Duodenal mucosa (tissue), 2 donors: Measurements from ENCODE around the gene LPP.

ENCODE experiments used
- H3K27ac ChIP-seq: one replicate; pipeline ENCODE4 v1.7.0; 2013; ENCODE audit warnings: low read depth, low read length
- H3K27me3 ChIP-seq, 2 donors: one replicate each; pipeline ENCODE4 v1.7.0; 2013; ENCODE audit warnings: low read length in 2 of 2, control low read depth in 1 of 2; ENCODE audit not compliant: insufficient read depth in 2 of 2, control insufficient read depth in 1 of 2
- H3K36me3 ChIP-seq, 2 donors: one replicate each; pipeline ENCODE4 v1.7.0; 2013; ENCODE audit warnings: low read length in 2 of 2, control low read depth in 1 of 2; ENCODE audit not compliant: insufficient read depth in 2 of 2, control insufficient read depth in 1 of 2
- H3K4me1 ChIP-seq, 2 donors: one replicate each; pipeline ENCODE4 v1.7.0; 2013; ENCODE audit warnings: low read length in 2 of 2, control low read depth in 1 of 2; ENCODE audit not compliant: insufficient read depth in 2 of 2, control insufficient read depth in 1 of 2
- H3K4me3 ChIP-seq, 2 donors: one replicate each; pipeline ENCODE4 v1.7.0; 2013; ENCODE audit warnings: low read length in 2 of 2, low read depth in 1 of 2
- H3K9ac ChIP-seq, 2 donors: one replicate each; pipeline ENCODE4 v1.7.0; 2013; ENCODE audit warnings: low read length in 2 of 2, low read depth in 1 of 2
- H3K9me3 ChIP-seq, 2 donors: one replicate each; pipeline ENCODE4 v1.7.0; 2013; ENCODE audit warnings: low read length in 2 of 2, control low read depth in 1 of 2; ENCODE audit not compliant: control insufficient read depth in 1 of 2

Gene LPP

DNA sequence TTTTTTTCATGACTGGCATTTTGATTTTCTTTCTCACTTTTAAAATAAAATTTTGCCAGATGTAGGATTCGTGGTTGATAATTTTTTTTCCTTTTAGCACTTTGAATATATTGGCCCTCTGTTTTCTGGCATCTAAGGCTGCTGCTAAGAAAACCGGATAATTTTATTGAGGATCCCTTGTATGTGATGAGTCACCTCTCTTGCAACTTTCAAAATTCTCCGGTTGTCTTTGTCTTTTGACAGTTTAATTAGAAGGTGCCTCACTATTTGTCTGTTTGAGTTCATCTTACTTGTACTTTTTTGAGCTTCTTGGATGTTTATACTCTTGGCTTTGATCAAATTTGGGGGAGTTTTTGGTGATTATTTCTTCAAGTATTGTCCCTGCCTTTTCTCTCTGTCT is 349.7 kb downstream of the LPP start:
- no peak overlapping the region for H3K9ac ChIP-seq
- no peaks in the 10 kb centered on the region for H3K4me1 ChIP-seq
- peaks cover 0 to 8% of the 10 kb centered on the region in 2 donors for H3K9me3 ChIP-seq
- no peak overlapping the region for H3K27ac ChIP-seq
- no peaks in the 10 kb centered on the region for H3K36me3 ChIP-seq
- H3K27me3 ChIP-seq, result no peaks in the 10 kb centered on the region
- no peak overlapping the region for H3K4me3 ChIP-seq

- Histone ChIP-seq H3K36me3 (no peaks in the 10 kb centered on the region), H3K9ac (no peak overlapping the region), H3K9me3 (peaks cover 0 to 8% of the 10 kb centered on the region in 2 donors), H3K27ac (no peak overlapping the region), H3K4me3 (no peak overlapping the region), H3K27me3 (no peaks in the 10 kb centered on the region), H3K4me1 (no peaks in the 10 kb centered on the region)
These were observed 351.2 kb downstream of the LPP start for GRCh38 chr3:188505151-188505550.

GRCh38 chr3:188505911-188506310 is 352.0 kb downstream of the LPP start:
- Histone ChIP-seq H3K9ac (no peak overlapping the region), H3K4me3 (no peak overlapping the region), H3K9me3 (peaks cover 0 to 8% of the 10 kb centered on the region in 2 donors), H3K27ac (no peak overlapping the region), H3K4me1 (no peaks in the 10 kb centered on the region), H3K36me3 (no peaks in the 10 kb centered on the region), H3K27me3 (no peaks in the 10 kb centered on the region)

- no peaks in the 10 kb centered on the region for H3K27me3 ChIP-seq
- H3K4me3 ChIP-seq, result no peak overlapping the region
- H3K4me1 ChIP-seq, result no peaks in the 10 kb centered on the region
- no peak overlapping the region for H3K27ac ChIP-seq
- H3K36me3 ChIP-seq, result no peaks in the 10 kb centered on the region
- no peak overlapping the region for H3K9ac ChIP-seq
- peaks cover 0 to 8% of the 10 kb centered on the region in 2 donors for H3K9me3 ChIP-seq
These were observed 352.5 kb downstream of the LPP start for GRCh38 chr3:188506446-188506845.

DNA sequence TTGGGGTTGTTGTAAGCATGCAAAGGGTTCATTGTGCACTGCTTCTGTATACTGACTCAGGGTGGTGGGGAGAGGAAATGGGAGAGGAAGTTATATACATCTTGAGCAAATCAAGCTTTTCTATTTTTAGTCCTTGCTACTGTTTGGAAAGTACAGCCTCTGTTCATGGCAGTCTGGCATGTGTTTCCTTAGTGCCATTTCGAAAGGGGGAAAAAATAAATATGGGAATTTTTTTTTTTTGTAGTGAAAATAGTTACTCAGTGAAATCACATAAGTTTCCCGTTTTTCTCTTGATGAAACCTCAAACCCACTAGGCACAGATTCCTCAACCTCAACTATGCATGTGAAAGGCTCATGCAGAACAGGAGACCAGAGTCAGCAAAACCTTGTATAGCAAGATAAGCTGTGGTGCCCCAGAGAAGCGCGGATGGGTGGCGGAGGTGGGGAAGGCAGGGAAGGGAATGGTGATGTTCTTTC is 353.3 kb downstream of the LPP start:
- H3K4me1 ChIP-seq, result no peaks in the 10 kb centered on the region
- no peak overlapping the region for H3K27ac ChIP-seq

GRCh38 chr3:188508454-188508853 is 354.5 kb downstream of the LPP start:
- H3K27me3 ChIP-seq, result no peaks in the 10 kb centered on the region
- H3K36me3 ChIP-seq, result no peaks in the 10 kb centered on the region
- H3K9me3 ChIP-seq, result peaks cover 0 to 8% of the 10 kb centered on the region in 2 donors
- no peak overlapping the region for H3K4me3 ChIP-seq
- H3K27ac ChIP-seq, result no peak overlapping the region
- H3K4me1 ChIP-seq, result no peaks in the 10 kb centered on the region
- H3K9ac ChIP-seq, result no peak overlapping the region

More for the DNA sequence above, 353.3 kb downstream of the LPP start:
- no peak overlapping the region for H3K9ac ChIP-seq
- H3K4me3 ChIP-seq, result no peak overlapping the region
- no peaks in the 10 kb centered on the region for H3K27me3 ChIP-seq
- H3K36me3 ChIP-seq, result no peaks in the 10 kb centered on the region
- H3K9me3 ChIP-seq, result peaks cover 0 to 8% of the 10 kb centered on the region in 2 donors

- Histone ChIP-seq H3K27me3 (no peaks in the 10 kb centered on the region), H3K9ac (no peak overlapping the region), H3K27ac (no peak overlapping the region), H3K36me3 (no peaks in the 10 kb centered on the region), H3K4me3 (no peak overlapping the region), H3K9me3 (no peaks in the 10 kb centered on the region), H3K4me1 (no peaks in the 10 kb centered on the region)
These were observed 355.4 kb downstream of the LPP start for GRCh38 chr3:188509316-188509715.

DNA sequence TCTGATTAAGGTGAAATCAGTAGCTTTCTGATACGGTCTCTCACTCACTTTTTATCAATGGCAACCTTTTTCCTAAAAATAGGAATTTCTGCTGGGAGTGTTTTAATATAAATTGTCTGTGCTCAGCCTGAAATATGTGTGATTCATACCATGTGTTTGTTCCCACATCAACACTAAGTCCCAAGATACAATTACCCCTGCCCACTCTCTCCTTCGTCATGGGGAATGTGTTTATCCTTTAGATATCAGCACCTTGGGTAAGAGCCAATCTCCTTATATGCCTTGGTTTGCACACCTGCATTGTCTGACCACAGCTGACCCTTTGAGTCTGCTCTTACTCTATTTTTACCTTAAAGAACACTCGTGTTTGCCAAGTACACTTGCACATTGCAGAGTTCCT is 356.4 kb downstream of the LPP start:
- Histone ChIP-seq H3K27me3 (no peaks in the 10 kb centered on the region), H3K36me3 (no peaks in the 10 kb centered on the region), H3K9ac (no peak overlapping the region), H3K4me1 (no peaks in the 10 kb centered on the region), H3K27ac (no peak overlapping the region), H3K9me3 (no peaks in the 10 kb centered on the region), H3K4me3 (no peak overlapping the region)

- H3K27me3 ChIP-seq, result no peaks in the 10 kb centered on the region
- no peak overlapping the region for H3K4me3 ChIP-seq
- no peaks in the 10 kb centered on the region for H3K36me3 ChIP-seq
- H3K27ac ChIP-seq, result no peak overlapping the region
- no peak overlapping the region for H3K9ac ChIP-seq
- no peaks in the 10 kb centered on the region for H3K4me1 ChIP-seq
- no peaks in the 10 kb centered on the region for H3K9me3 ChIP-seq
These were observed 359.8 kb downstream of the LPP start for GRCh38 chr3:188513662-188514328.

DNA sequence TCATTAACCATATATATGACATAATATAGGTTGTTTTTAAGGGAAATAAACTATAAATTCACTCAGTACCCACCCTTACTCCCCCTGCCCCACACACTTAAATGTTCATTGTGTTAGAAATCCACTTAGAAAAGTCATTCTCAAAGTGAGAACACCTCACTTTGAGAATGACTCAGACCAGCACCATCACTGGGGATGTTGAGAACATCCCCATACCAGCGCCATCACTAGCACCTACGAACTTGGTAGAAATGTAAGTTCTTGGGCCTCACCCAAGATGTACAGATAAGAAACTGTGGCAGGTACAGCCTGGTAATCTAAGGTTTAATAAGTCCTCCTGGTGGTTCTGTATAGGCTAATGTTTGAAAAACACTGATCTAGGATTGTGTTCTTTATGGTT is 362.6 kb downstream of the LPP start:
- Histone ChIP-seq H3K9me3 (no peaks in the 10 kb centered on the region), H3K9ac (no peak overlapping the region), H3K4me1 (no peaks in the 10 kb centered on the region), H3K36me3 (no peaks in the 10 kb centered on the region), H3K27me3 (no peaks in the 10 kb centered on the region), H3K27ac (no peak overlapping the region), H3K4me3 (no peak overlapping the region)
